ENCODE data around the gene C20orf96.
"Not testable (repeated sequence)": the region's sequence is repeated elsewhere in the genome, so short reads cannot be mapped to it uniquely, and the experiment has no call there.

The C20orf96 gene

GRCh38 chr20:259981-260380, 30.6 kb downstream of the C20orf96 start:
- no peak for DNase-seq (ENCODE audit: extremely low read depth, low read depth)
- TF ChIP-seq CTCF (IDR thresholded peaks at IDR 0.05; ENCODE audit: low read depth, low read length, missing control alignments), result no peak
- no peak overlapping the region for H3K4me3 ChIP-seq (replicated peaks; ENCODE audit: low read depth, low read length)

DNA sequence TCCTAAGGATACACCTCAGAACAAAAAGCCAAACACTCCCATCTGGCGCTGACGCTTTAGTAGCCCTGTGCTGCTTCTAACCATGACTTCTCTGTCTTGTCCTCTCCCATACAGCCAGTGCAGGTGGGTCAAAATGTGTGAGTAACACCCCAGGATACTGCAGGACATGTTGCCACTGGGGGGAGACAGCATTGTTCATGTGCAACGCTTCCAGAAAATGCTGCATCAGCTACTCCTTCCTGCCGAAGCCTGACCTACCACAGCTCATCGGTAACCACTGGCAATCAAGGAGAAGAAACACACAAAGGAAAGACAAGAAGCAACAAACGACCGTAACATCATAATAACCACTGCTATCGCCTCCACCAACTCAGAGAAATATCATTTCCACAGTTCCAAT, 31.6 kb downstream of the C20orf96 start:
- no peak overlapping the region for H3K4me3 ChIP-seq (replicated peaks; ENCODE audit: low read depth, low read length)
- TF ChIP-seq CTCF (IDR thresholded peaks at IDR 0.05; ENCODE audit: low read depth, low read length, missing control alignments), result peak; percentile 13
- DNase-seq (ENCODE audit: extremely low read depth, low read depth), result no peak

DNA sequence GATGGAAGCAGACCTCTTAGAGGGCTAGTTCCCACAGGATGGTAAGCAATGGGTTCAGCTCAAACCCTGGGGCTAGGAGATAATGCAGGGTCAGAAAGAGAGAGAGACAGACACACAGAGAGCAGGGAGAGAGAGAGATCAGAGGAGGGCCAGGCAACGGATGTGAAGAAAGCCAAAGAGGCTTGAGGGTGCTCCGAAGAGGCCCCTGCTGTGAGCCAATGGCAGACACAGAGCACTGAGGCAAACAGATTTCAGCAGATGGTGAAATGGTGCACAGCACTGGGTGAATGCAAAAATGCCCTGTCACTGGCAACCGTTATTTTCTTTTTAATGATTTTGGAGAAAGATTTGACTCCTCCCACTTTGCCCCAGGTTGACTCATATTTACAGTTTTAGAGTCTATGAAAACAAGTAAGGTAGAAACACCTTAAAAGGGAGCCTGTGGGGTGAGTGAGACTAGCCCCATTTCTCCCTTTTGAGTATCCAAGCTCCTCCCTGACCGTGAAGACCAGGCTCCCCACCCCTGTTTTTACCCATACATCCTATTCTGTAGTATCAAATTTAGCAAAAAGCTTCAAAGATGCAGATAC, 32.2 kb downstream of the C20orf96 start:
- TF ChIP-seq CTCF (IDR thresholded peaks at IDR 0.05; ENCODE audit: low read depth, low read length, missing control alignments), result no peak
- no peak overlapping the region for H3K4me3 ChIP-seq (replicated peaks; ENCODE audit: low read depth, low read length)
- no peak for DNase-seq (ENCODE audit: extremely low read depth, low read depth)

DNA sequence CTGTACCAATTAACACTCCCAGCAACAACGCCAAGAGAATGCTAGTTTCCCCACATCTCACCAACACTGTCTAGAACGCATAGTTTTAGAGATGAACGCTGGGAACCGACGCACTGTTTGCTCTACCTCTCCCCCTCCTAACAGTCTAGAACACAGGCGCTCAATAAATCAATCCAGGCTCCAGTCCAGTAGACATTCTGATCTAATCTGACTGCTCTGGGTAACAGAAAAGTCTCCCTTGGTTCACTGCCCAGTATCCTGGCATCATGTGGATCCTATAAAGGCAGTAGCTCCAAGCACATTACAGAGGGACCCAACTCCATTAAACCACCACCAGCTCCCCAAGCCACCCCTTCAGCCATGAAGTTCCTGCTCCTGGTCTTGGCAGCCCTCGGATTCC, 33.1 kb downstream of the C20orf96 start, which contains the start of gene DEFB132:
Gene DEFB132, plus strand, starts transcription at position 306 of the 400 bp plus-strand sequence. Its CDS starts 55 bp downstream, at position 361.
- no peak for TF ChIP-seq CTCF (IDR thresholded peaks at IDR 0.05; ENCODE audit: low read depth, low read length, missing control alignments)
- H3K4me3 ChIP-seq (replicated peaks; ENCODE audit: low read depth, low read length), result no peak within 1 kb of the TSS
- no peak for DNase-seq (ENCODE audit: extremely low read depth, low read depth)

- DNase-seq (ENCODE audit: extremely low read depth, low read depth); H3K4me3 ChIP-seq (replicated peaks; ENCODE audit: low read depth, low read length): not testable (repeated sequence)
Observed at GRCh38 chr20:253447-253846, 37.1 kb downstream of the C20orf96 start.

GRCh38 chr20:252801-253200, 37.7 kb downstream of the C20orf96 start:
- H3K4me3 ChIP-seq (replicated peaks; ENCODE audit: low read depth, low read length), result no peak overlapping the region
- TF ChIP-seq CTCF (IDR thresholded peaks at IDR 0.05; ENCODE audit: low read depth, low read length, missing control alignments), result no peak
- no peak for DNase-seq (ENCODE audit: extremely low read depth, low read depth)

GRCh38 chr20:251354-251753, 39.2 kb downstream of the C20orf96 start:
- DNase-seq (ENCODE audit: extremely low read depth, low read depth), result no peak
- no peak overlapping the region for H3K4me3 ChIP-seq (replicated peaks; ENCODE audit: low read depth, low read length)
- no peak for TF ChIP-seq CTCF (IDR thresholded peaks at IDR 0.05; ENCODE audit: low read depth, low read length, missing control alignments)
